HG02973 (cell line): ENCODE data around the gene ZNF350.
A peak's percentile ranks its signal among the peaks of the same experiment; 100 is the strongest.
"Not testable (repeated sequence)": the region's sequence is repeated elsewhere in the genome, so short reads cannot be mapped to it uniquely, and the experiment has no call there.

ENCODE experiments used
- ATAC-seq: cut with Tn5 transposase; IDR thresholded peaks from one replicate; pipeline ENCODE4 v1.9.1; 2021; ENCODE audit warnings: moderate library complexity; ENCODE audit not compliant: unreplicated experiment

The ZNF350 gene

DNA sequence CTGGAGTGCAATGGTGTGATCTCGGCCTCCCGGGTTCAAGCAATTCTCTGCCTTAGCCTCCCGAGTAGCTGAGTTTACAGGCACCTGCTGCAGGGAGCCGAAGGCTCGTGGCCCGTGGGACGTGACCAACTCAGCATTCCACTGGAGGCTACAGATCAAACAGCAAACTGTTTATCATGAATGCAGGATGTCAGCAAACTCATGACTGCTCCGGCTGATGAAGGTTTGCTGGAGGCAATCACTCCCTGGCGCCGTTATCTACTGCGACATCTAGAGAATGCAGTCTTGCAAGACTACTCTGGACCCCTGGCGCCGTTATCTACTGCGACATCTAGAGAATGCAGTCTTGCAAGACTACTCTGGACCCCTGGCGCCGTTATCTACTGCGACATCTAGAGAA is 10.9 kb downstream of the ZNF350 start:
- not testable (repeated sequence) for ATAC-seq

DNA sequence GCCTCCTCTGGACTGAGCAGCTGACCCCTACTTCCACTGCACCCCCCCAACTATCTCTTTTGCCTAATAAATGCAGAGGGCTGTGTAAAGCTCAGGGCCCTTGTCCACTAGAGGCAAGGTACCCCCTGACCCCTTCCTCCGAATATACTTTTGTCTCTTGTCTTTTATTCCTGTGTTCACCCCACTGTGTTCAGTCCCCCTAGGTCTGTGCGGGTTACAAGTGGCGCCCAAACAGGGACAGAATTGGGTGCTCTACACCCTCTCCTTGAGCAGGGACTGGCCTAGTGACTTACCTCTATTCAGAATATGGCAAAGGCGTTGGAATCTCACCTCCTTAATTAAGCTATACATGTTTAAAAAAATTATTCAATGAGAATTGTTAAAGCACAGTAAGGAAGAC is 15.0 kb downstream of the ZNF350 start:
- ATAC-seq = no peak

DNA sequence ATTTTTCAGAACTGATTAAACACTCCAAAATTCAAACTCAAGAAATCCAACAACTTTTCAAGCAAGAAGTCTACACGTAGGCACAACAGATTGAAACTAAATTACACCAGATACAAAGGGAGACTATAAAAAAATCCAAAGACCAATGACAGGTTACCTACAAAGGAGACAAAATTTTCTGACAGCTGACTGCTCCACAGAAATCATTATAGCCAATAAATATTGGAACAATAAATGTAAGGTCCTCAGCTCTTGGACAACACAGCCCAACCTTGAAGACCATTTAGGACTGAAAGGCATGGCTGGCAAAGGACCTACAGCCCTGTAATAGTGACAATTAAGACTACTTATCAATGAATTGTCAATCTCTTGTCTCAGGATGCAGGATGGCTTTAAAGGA is 15.9 kb downstream of the ZNF350 start:
- no peak for ATAC-seq

DNA sequence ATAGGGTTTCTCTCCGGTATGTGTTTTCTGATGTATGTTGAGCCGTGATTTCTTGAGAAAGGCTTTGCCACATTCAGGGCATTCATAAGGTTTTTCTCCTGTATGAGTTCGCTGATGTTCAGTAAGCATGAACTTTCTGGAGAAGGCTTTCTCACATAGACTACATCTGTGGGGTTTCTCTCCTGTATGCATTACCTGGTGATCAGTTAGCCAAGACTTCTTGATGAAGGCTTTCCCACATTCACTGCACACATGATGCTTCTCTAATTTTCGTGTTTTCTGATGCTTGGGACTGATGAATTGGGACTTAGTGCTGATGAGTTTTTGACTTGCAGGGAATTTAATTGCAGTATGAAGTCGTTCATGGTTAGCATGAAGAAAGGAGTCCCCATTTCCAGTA is 21.1 kb downstream of the ZNF350 start:
- no peak for ATAC-seq

DNA sequence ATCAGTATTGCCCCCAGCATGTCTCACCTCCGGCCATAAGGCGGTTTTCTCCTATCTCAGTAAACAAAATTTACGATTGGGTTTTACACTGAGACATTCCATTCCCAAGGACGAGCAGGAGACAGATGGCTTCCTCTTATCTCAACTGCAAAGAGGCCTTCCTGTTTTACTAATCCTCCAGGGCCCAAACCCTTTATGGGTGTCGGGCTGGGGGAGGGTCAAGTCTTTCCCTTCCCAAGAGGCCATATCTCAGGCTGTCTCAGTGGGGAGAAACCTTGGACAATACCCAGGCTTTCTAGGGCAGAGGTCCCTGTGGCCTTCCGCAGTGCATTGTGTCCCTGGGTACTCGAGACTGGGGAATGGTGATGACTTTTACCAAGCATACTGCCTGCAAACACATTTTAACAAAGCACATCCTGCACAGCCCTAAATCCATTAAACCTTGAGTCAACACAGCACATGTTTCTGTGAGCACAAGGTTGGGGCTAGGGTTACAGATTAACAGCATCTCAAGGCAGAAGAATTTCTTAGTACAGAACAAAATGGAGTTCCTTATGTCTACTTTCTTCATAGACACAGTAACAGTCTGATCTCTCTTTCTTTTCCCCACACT is 25.9 kb downstream of the ZNF350 start:
- not testable (repeated sequence) for ATAC-seq

DNA sequence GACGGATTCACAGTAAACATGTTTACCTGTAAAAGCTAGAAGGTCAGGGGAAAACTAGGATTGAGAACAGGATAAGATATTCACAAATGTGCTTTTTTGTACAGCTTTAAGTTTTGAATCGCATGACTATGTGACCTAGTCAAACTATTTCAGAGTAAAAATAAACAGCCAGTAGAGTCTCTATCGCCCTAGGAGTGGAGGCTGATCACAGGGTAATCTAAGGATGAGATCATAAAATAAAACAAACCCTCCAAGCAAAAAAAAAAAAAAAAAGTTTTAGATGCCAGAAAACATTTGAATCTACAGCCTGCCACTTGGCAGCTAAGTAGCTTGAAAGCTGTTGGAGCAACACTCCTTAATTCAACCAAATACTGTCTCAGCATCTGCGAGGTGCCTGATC is 26.8 kb downstream of the ZNF350 start:
- no peak for ATAC-seq

DNA sequence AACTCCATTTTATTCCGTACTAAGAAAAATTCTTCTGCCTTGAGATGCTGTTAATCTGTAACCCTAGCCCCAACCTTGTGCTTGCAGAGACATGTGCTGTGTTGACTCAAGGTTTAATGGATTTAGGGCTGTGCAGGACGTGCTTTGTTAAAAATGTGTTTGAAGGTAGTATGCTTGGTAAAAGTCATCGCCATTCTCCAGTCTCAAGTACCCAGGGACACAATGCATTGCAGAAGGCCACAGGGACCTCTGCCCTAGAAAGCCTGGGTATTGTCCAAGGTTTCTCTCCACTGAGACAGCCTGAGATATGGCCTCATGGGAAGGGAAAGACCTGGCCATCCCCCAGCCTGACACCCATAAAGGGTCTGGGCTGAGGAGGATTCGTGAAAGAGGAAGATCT is 28.8 kb downstream of the ZNF350 start:
- not testable (repeated sequence) for ATAC-seq

DNA sequence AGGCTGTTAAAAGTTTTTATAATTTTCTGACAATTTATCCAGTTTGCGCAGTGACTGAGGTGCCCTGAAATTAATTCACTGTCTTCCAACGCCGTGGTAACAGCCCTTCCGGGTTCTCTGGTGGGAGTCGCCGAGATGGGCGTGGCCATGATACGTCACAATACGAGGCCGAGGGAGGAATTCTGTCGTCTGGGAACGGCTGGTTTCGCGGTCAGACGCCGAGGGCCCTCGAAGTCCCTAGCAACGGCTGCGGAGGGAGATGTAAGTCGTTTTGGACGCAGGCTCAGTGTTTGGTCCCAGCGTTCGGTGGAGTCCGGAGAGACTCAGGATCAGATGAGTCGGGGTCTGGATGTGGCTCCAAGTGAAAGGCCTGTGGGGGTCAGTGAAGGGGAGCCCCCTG is 37.7 kb downstream of the ZNF350 start:
- ATAC-seq = no peak

DNA sequence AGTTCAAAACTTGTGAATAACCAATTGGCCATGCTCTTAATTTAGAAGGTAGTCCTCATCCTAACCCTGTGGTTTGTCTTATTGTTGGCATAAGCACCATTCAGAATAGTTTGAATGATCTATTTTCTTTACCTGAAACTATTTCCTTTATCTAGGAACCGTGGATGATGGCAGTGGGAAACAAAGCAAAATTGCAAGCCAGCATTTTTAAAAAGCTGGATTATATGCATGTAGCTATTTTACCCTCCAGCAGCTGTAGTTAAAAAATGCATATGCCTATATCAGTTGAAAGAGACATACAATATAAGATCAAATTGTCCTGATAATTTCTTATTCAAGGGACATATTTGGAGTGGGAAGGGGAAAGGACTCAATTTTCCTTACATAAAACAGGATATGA is 40.0 kb downstream of the ZNF350 start:
- no peak for ATAC-seq

DNA sequence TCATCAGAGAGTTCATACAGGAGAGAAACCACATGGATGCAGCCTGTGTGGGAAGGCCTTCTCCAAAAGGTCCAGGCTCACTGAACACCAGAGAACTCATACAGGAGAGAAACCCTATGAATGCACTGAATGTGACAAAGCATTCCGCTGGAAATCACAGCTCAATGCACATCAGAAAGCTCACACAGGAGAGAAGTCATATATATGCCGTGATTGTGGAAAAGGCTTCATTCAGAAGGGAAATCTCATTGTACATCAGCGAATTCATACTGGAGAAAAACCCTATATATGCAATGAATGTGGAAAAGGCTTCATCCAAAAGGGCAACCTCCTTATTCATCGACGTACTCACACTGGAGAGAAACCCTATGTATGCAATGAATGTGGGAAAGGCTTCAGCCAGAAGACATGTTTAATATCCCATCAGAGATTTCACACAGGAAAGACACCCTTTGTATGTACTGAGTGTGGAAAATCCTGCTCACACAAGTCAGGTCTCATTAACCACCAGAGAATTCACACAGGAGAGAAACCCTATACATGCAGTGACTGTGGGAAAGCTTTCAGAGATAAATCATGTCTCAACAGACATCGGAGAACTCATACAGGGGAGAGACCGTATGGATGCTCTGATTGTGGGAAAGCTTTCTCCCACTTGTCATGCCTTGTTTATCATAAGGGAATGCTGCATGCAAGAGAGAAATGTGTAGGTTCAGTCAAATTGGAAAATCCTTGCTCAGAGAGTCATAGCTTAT is 41.7 kb downstream of the ZNF350 start:
- ATAC-seq = no peak

DNA sequence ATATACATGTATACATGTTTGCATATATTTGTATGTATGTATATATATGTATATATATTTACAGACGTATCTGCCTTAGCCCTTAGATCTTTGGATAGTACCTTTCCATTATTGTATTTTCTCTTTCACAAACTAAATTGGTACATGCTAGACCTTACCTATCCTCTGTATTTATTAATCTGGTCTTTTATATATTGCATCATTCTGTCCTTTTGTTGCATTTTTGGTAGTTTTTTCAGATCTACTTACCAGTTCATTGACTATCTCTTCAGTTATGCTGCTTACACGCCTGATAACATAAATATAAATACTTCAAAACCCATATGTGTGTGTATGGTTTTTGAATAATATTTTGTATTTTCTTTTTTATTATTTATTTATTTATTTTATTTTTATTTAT is 47.7 kb downstream of the ZNF350 start:
- no peak for ATAC-seq

DNA sequence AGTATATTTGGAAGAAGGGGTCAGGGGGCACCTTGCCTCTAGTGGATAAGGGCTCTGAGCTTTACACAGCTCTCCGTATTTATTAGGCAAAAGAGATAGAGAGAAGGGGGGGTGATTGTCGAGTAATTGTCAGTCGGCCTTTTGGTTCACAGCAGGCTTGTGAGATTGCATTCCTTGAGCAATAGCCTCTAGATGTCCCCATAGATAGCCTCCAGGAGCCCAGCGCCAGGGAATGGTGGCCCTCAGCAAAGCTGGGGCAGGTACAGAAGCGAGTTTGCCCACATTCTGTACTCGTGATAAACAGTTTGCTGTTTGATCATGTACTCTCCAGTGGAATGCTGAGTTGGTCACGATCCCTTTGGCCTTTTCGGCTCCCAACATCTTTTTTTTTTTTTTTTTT is 54.7 kb downstream of the ZNF350 start:
- ATAC-seq = no peak

DNA sequence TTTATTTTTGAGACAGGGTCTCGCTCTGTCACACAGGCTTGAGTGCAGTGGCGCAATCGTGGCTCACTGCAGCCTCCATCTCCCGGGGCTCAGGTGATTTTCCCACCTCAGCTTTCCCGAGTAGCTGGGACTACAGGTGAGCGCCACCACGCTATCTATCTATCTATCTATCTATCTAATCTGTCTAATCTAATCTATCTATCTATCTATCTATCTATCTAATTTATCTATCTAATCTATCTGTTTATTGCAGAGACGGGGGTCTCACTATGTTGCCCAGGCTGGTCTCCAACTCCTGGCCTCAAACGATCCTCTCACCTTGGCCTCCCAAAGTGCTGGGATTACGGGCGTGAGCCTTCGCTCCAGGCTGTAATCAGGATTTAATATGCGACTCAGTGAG is 58.8 kb downstream of the ZNF350 start:
- ATAC-seq = no peak

DNA sequence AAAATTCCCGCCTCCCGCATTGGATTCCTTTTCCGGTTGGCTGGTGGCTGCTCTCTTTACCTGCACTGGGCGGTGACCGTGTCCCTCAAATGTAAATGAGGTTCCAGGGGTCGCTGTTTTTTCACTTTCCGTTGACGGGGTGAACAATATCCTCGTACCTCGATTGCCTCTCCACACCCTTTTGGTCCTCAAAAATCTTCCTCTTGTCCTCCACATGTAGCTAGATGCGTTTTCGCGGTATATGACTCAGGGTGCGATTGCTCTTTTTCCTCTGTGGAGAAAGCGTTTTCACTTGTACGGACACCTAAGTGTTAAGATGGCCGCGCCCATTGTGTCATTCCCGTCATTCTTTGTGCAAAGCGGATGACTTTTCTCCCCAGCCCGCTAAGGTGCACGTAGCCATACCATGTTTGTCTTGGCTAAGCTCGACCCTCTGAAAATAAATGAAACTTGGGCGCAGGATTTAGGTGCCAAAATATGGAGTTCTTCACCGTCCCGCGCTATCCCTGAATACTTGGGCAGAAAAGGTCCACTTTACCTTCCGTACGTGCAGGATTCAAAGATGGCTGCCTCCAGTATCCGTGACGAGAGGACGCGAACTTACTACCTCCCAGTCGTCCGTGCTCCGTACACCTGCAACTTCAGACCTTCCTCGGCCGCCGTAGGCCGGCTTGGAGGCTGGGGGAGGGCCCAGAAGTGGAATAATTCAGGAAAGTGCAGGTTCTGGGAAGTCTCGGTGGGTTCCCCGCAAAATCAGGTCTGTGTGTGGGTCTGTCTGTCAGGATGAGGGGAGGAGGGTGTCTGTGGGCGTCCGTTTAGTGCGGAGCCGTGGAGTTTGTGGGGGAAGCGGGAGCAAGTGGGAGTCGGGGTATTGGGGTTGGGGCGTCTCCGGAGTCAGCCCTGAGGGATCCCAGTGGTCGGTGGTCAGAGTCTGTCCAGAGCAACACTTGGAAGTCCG is 59.6 kb downstream of the ZNF350 start, which contains the start of gene ZNF613:
Gene ZNF613 (plus strand): TSS at position 689 of the 958 bp plus-strand sequence. CDS start 8,749 bp downstream, outside the sequence.
- peak; percentile 78 for ATAC-seq

DNA sequence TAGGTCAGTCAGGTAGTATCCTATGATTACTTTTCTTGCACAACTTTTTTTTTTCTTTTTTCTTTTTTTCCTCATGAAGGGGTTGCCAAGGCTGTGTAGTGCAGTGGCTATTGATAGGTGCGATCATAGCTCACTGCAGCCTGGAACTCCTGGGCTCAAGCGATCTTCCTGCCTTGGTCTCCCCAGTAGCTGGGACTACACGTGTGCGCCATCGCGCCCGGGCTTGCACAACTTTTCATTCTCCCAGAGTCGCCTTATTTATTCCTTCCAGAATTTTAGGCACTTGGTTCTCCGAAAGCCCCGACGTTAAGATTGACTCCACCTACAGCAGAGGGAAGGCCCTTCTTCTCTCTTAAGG is 60.2 kb downstream of the ZNF350 start:
- ATAC-seq = no peak

DNA sequence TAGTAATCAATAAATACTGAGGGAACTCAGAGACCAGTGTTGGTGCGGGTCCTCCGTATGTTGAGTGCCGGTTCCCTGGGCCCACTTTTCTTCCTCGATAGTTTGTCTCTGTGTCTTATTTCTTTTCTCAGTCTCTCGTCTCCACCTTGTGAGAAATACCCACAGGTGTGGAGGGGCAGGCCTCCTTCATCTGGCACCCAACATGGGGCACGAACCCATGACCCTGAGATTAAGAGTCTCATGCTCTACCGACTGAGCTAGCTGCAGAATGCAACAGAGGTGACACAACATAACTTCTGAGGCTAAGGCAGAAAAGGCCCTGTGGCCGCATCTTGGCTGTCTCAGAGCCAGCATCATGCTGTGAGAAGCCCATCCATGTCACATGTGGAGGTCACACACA is 64.7 kb downstream of the ZNF350 start:
- no peak for ATAC-seq

DNA sequence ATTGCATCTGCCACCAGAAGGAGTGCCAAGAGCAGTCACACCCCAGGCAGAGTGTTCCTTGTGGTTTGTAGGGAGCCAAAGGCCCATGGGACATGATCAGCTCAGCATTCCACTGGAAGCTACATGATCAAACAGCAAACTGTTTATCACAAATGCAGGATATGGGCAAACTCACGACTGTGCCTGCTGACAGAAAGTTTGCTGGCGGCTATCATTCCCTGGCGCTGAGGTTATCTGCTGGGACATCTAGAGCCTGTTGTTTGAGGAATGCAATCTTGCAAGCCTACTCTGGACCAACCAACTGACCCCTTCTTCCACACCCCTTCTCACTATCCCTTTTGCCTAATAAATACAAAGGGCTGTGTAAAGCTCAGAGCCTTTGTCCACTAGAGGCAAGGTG is 67.0 kb downstream of the ZNF350 start:
- ATAC-seq = no peak

DNA sequence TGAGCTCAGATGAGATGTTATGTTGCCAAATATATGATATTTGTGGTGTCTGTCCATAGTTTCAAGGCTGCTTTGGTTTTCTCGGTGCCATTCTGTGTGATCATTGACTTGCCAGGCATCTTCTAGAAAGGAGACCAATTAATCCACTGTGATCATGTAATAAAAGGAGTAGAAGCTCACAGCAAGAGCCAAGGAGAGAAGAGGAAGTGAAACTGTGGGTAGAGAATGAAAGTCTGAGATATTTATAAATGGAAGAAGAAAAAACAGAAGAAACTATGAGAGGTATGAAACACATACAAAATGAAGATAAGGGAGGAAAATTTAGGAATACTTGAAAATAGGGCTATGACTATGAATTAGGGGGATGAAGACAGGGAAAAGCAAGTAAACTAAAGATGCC is 70.5 kb downstream of the ZNF350 start:
- ATAC-seq = no peak

DNA sequence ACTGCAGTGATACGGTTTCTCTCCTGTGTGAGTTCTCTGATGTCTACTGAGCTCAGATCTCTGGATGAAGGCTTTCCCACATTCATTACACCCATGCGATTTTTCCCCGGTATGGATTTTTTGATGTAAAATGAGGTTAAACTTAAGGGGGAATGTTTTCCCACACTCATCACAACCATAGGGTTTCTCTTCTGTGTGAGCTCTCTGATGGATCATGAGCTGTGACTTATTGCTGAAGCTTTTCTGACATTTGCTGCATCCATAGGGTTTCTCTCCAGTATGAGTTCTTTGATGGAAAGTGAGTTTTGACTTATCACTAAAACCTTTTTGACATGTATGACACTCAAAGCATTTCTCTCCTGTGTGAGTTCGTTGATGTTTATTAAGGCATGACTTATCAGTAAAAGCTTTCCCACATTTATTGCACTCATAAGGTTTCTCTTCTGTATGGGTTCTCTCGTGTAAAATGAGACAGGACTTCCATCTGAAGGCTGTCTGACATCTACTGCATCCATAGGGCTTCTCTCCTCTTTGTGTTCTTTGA is 71.2 kb downstream of the ZNF350 start:
- ATAC-seq = no peak
